ENCODE results near the gene MEGF6.

MEGF6 gene

GRCh38 chr1:3472088-3472850, 139.0 kb downstream of the MEGF6 start:
- H3K27ac ChIP-seq = no peak overlapping the region
- no peak; the same call in none of the 2 replicates for TF ChIP-seq CTCF (conservative IDR thresholded peaks at IDR 0.05)

GRCh38 chr1:3471356-3472087, 139.8 kb downstream of the MEGF6 start:
- TF ChIP-seq CTCF (conservative IDR thresholded peaks at IDR 0.05) = peak; percentile 28; the same call in 1 of the 2 replicates
- no peak overlapping the region for H3K27ac ChIP-seq

GRCh38 chr1:3470650-3471355, 140.5 kb downstream of the MEGF6 start:
- no peak for TF ChIP-seq CTCF (conservative IDR thresholded peaks at IDR 0.05)
- H3K27ac ChIP-seq = no peak overlapping the region

- H3K27ac ChIP-seq = no peak overlapping the region
- no peak for TF ChIP-seq CTCF (conservative IDR thresholded peaks at IDR 0.05)
These were observed 141.3 kb downstream of the MEGF6 start for GRCh38 chr1:3469849-3470649.

GRCh38 chr1:3469104-3469848, 142.0 kb downstream of the MEGF6 start:
- H3K27ac ChIP-seq = no peak overlapping the region
- TF ChIP-seq CTCF (conservative IDR thresholded peaks at IDR 0.05) = no peak

- no peak for TF ChIP-seq CTCF (conservative IDR thresholded peaks at IDR 0.05)
- no peak overlapping the region for H3K27ac ChIP-seq
These were observed 142.8 kb downstream of the MEGF6 start for GRCh38 chr1:3468236-3469103.
